ENCODE results near the gene TDRD7.
"Not testable (repeated sequence)": the region's sequence is repeated elsewhere in the genome, so short reads cannot be mapped to it uniquely, and the experiment has no call there.

TDRD7 gene

GRCh38 chr9:97427885-97428284, 16.0 kb downstream of the TDRD7 start:
- no peak for DNase-seq

- no peak for DNase-seq
Observed at GRCh38 chr9:97430316-97431043, 18.6 kb downstream of the TDRD7 start.

GRCh38 chr9:97431044-97431441, 19.1 kb downstream of the TDRD7 start:
- DNase-seq, result no peak

DNA sequence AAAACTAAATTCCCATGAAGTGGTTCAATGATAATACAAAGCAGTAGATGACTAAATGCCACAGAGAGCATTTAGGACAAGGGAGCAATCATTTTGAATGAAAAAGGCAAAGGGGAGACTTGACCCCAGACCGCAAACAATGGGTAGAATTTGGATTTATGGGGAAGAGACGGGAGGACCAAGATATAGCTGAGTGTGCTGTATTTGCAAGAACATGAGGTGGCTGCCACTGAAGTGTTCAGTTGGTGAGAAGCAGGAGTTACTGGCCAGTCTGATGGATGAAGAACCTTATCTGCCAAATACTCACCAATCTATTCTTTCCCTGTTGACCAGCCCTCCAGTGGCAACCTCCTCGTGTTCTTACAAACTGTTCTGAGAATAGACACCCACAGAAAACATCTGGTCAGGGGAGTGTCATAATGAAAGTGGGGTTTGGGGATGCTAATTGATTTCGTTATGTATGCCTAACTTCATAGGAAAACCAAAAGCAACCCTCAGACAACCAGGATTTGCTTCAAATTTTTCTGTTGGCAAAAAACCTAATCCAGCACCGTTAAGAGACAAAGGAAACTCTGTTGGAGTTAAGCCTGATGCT, 19.8 kb downstream of the TDRD7 start:
- DNase-seq, result no peak

DNA sequence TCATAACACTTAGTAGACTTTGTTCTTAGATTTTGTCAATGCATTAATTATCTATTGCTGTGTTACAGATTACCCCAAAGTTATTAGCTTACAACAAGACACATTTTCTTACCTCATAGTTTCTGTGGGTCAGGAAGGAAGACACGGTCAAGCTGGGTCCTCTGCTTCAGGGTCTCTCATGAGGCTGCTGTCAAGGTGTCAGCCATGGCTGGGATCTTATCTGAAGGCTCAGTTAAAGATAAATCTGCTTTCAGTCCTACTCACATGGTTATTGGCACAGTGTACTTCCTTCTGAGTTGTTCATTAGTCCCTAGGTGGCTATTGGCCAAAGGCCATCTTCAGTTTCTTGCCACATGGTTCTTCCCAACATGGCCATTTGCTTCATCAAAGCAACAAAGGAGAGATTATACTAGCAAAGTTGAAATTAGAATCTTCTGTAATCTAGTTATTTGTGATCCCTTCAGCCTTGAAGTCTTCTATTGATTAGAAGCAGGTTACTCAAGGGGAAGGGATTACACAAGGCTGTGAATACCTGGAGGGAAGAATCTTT, 25.2 kb downstream of the TDRD7 start:
- DNase-seq, result no peak

- no peak for DNase-seq
Observed at GRCh38 chr9:97438257-97438656, 26.4 kb downstream of the TDRD7 start.

- no peak for DNase-seq
Observed at GRCh38 chr9:97438666-97439065, 26.8 kb downstream of the TDRD7 start.

DNA sequence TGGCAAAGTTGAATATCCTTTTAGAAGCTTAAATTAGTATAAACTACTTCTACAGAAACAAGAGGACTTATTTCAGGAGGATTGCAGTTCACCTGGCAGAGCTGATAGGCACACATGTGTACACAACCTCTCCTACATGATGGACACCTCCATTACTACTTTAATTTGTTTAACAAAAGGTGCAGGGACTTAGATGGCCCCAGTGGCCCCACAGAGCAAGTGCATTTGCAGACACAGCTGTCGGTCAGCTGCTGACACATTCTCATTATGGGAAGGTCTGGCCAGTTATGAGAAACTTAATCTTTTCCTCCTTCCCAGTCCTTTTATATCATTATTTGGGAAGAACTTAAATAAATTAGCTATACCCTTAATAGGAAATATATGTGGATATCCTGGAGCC, 28.3 kb downstream of the TDRD7 start:
- no peak for DNase-seq

DNA sequence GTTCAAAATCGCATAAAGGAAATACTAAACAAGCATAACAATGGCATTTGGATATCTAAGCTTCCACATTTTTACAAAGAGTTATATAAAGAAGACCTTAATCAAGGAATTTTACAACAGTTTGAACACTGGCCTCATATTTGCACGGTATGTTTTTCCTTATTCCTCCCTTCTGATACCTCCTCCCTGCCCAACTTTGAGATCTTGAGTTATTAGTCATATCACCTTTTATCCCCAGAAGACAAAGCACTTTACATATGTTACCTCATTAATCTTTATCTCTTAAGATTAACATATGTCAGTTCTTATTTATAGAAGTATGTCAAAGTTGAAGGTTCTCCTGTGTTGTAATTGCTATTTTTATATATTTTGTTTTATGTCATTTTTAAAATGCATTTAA, 29.8 kb downstream of the TDRD7 start:
- no peak for DNase-seq

DNA sequence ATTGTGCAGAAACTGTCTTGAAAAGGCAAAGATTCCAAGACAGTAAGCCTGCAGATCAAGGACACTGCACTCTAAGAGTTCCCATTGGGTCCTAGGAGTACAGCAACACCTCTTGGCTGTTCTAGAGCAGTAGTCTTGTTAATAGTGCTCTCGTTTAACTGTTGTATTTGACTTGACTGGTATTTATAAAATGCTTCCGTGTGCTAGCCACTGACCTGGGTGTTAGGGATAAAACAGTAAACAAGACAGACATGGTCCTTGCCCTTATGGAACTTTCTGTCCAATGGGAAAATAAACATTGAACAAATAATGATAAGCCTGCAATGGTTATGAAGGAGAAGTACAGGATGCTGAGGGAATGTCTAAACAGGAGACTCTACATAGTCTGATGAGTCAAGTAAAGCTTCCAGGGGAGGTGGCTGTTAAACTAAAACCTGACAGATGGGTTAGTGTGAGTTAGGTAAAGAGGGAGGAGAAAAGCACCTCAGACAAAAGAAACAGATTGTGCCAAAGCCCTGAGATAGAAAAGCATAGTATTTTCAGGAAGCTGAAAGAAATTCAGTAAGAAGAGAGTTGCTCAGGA, 33.3 kb downstream of the TDRD7 start:
- no peak for DNase-seq

DNA sequence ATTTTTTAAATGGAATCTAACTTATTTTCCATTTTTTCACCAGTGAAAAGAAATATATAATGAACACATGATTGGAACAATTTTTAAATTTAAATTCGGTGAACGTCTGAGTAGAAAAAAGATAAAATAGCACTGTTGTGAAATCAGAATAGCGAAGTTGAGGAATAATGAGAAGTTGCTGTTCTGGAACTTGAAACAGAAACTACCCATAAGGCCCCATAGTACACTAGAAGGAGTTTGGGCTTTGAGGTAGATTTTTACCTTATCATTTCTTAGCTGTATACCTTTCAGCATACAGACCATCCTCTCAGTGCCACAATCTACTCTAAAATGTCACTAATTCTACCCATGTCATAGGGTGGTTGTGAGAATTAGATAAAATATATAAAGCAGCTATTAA, 35.1 kb downstream of the TDRD7 start:
- no peak for DNase-seq

GRCh38 chr9:97453573-97453972, 41.7 kb downstream of the TDRD7 start:
- DNase-seq, result not testable (repeated sequence)

GRCh38 chr9:97456841-97457240, 44.9 kb downstream of the TDRD7 start:
- DNase-seq, result not testable (repeated sequence)

- DNase-seq, result no peak
Observed at GRCh38 chr9:97459326-97459725, 47.4 kb downstream of the TDRD7 start.

- no peak for DNase-seq
Observed at GRCh38 chr9:97462159-97462558, 50.3 kb downstream of the TDRD7 start.

- no peak for DNase-seq
Observed at GRCh38 chr9:97462914-97463313, 51.0 kb downstream of the TDRD7 start.

GRCh38 chr9:97468658-97469448, 57.0 kb downstream of the TDRD7 start:
- peak; percentile 16 for DNase-seq

DNA sequence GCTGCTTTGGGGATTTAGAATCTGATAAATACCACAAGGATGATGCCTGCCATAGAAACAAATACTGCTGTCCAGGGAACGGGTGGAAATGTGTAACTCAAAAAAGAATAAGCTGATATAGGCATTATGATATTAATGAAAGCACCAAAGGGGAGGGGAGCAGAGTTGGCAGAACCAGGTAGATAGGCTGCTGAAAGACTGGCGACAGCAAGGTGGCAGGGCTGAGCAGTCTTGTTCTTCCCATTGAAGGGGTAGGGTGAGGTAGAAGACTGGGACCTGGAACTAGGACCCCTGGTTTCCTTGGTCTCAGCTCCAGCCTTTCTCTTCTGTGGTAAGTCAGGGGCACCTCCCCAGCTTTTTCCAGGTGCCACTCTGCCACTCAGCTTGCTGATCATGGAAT, 58.2 kb downstream of the TDRD7 start:
- DNase-seq, result no peak

DNA sequence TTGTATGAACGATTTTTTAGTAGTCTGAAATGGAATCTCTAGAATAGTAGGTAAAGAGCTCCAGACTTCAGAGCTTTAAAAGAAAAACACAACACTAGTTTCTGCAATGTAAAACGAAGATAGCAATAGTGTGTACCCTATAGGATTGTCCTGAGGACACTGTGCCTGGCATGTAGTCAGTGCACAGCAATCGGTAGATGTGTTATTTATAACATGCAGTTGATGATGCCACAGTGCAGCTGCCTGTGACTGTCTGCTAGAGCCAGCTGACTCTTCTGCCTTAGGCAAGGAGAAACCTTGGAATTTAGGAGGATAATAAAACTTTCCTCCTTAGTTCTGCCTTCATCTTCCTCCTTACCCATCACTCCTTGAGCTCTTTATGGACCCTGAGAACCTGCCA, 61.8 kb downstream of the TDRD7 start:
- DNase-seq, result no peak

DNA sequence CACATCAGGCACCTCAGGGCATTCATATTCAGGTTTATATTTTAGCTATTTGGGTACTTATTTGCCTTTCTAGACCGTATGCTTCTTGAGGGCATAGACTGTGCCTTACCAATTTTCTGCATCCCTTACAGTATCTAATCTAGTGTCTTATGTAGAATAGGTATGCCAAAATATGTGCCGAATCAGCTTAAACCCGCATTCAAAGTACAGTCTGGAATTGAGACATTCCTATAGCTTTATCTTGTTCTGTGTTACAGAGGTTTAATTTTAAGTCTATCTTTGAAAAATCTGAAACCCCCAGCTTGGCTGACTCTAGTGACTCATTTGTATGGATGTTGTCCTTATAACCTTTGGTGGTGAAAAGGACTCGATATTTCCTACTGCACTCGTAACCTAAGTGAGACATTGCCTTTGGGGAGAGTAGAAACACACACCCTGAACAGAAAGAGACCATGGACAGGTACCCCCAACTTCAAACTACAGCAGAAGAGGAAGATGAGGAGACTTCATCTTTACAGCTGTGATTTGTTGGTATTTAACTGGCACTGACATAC, 62.6 kb downstream of the TDRD7 start:
- DNase-seq, result no peak

- no peak for DNase-seq
Observed at GRCh38 chr9:97475059-97475458, 63.2 kb downstream of the TDRD7 start.

- no peak for DNase-seq
Observed at GRCh38 chr9:97478301-97478981, 66.5 kb downstream of the TDRD7 start.

Data from activated naive CD4-positive, alpha-beta T cell treated with Interleukin-2 at 50 U/mL for 16 hours (primary cell).